Prostate gland (tissue), 2 donors: Measurements from ENCODE around the gene ZNF341.

Experiments
- CTCF ChIP-seq, 4 experiments: fragments of 200-600 bp in 2 of 4; fragments of 450-650 bp in 2 of 4; sonication (generic) in 2 of 4; IDR thresholded peaks; 1 replicate in 3 of 4; 2 replicates in 1 of 4; pipeline ENCODE4 v1.5.1; 2016 to 2019; ENCODE audit warnings: antibody characterized with exemption in 4 of 4, mild to moderate bottlenecking in 2 of 4, moderate library complexity in 2 of 4
- POLR2A ChIP-seq: fragments of 450-650 bp; IDR thresholded peaks from one replicate; pipeline ENCODE4 v1.6.1; 2016; ENCODE audit warnings: antibody characterized with exemption, mild to moderate bottlenecking

DNA sequence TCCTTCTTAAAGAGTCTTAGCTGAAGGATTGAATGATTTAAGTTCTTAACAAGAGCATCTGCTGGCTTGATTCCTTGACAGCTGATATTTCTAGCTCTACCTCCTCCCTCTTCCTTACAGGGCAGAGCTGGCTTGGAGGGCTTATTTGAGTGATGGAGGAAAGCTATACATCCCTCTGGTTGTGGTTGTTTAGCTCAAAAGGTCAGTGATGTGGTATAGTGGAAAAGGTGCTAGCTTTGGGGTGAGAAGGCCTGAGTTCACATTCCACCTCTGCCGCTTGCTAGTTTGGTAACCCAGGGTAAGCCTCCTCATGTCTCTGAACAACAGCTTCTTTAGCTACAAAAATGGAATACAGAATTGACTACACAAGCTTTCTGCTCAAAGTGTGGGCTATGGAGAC is 87.7 kb downstream of the ZNF341 start:
- TF ChIP-seq CTCF (IDR thresholded peaks at IDR 0.05): no peak
- no peak for TF ChIP-seq POLR2A
